ENCODE results near the gene CLC.
"Not testable (repeated sequence)": the region's sequence is repeated elsewhere in the genome, so short reads cannot be mapped to it uniquely, and the experiment has no call there.

CLC gene

GRCh38 chr19:39728040-39728439 is 9.8 kb downstream of the CLC start:
- no peak for DNase-seq

- no peak for DNase-seq
These were observed 10.6 kb downstream of the CLC start for GRCh38 chr19:39727070-39727800.

- DNase-seq = no peak
These were observed 11.8 kb downstream of the CLC start for GRCh38 chr19:39725995-39726394.

- not testable (repeated sequence) for DNase-seq
These were observed 17.7 kb downstream of the CLC start for GRCh38 chr19:39720144-39720543.

GRCh38 chr19:39710333-39710890 is 27.4 kb downstream of the CLC start:
- DNase-seq = no peak

GRCh38 chr19:39709026-39709872 is 28.6 kb downstream of the CLC start:
- no peak for DNase-seq

GRCh38 chr19:39708594-39708993 is 29.2 kb downstream of the CLC start:
- no peak for DNase-seq

- no peak for DNase-seq
These were observed 32.1 kb downstream of the CLC start for GRCh38 chr19:39705578-39706188.

GRCh38 chr19:39704181-39705044 is 33.4 kb downstream of the CLC start, which contains the start of gene LGALS14:
LGALS14 (plus strand) TSS chr19:39704481; CDS start chr19:39704529, 48 bp downstream.
- no peak for DNase-seq

- no peak for DNase-seq
These were observed 36.5 kb downstream of the CLC start for GRCh38 chr19:39701291-39701690.

- no peak for DNase-seq
These were observed 39.3 kb downstream of the CLC start for GRCh38 chr19:39698535-39698934.

GRCh38 chr19:39696387-39696786 is 41.4 kb downstream of the CLC start:
- DNase-seq = no peak

- DNase-seq = no peak
These were observed 42.1 kb downstream of the CLC start for GRCh38 chr19:39695759-39696158.

GRCh38 chr19:39692822-39693221 is 45.0 kb downstream of the CLC start:
- DNase-seq = no peak

- DNase-seq = no peak
These were observed 45.7 kb downstream of the CLC start for GRCh38 chr19:39692166-39692565.

GRCh38 chr19:39688637-39689036 is 49.2 kb downstream of the CLC start:
- DNase-seq = not testable (repeated sequence)

GRCh38 chr19:39686739-39687138 is 51.1 kb downstream of the CLC start:
- no peak for DNase-seq

GRCh38 chr19:39684267-39684666 is 53.6 kb downstream of the CLC start:
- DNase-seq = no peak

GRCh38 chr19:39681416-39681815 is 56.4 kb downstream of the CLC start:
- no peak for DNase-seq

Data from fibroblast of skin of back (primary cell).